Measurements from ENCODE around the gene MAEA.

GRCh38 chr4:1317177-1318045, 27.7 kb downstream of the MAEA start:
- TF ChIP-seq CTCF (conservative IDR thresholded peaks at IDR 0.05) (no peak), ZFX (IDR thresholded peaks at IDR 0.05) (no peak)

Data from C4-2B (cell line).